RWPE2 (cell line): ENCODE measurements around the gene PRKG1.

Experiments used
- ATAC-seq: fragments of 200-7000 bp; cut with Tn5 transposase; 3 replicates; pipeline ENCODE4 v1.9.1; 2021; ENCODE audit warnings: low read depth
- DNase-seq: peaks from one replicate; pipeline ENCODE4 v3.0.0-alpha.2; 2020; ENCODE audit warnings: low spot score
- H3K27ac ChIP-seq: fragments of 450-650 bp; 2 replicates; pipeline ENCODE4 v1.5.1; 2017; ENCODE audit warnings: mild to moderate bottlenecking; ENCODE audit not compliant: poor library complexity, severe bottlenecking
- H3K27me3 ChIP-seq: fragments of 250-450 bp; sonication (Bioruptor Pico); 2 replicates; pipeline ENCODE4 v1.5.1; 2021; ENCODE audit warnings: mild to moderate bottlenecking, moderate library complexity; ENCODE audit not compliant: insufficient read depth, poor library complexity, severe bottlenecking
- H3K36me3 ChIP-seq: fragments of 250-450 bp; sonication (Bioruptor Pico); 2 replicates; pipeline ENCODE4 v1.5.1; 2020; ENCODE audit warnings: low read depth, mild to moderate bottlenecking, moderate library complexity
- H3K4me1 ChIP-seq: fragments of 250-450 bp; sonication (Bioruptor Pico); 2 replicates; pipeline ENCODE4 v1.5.1; 2021; ENCODE audit warnings: mild to moderate bottlenecking, moderate library complexity; ENCODE audit not compliant: insufficient read depth, poor library complexity, severe bottlenecking
- H3K4me3 ChIP-seq: fragments of 250-450 bp; sonication (Bioruptor Pico); 2 replicates; pipeline ENCODE4 v1.5.1; 2021; ENCODE audit warnings: mild to moderate bottlenecking, moderate library complexity; ENCODE audit not compliant: severe bottlenecking
- H3K9me3 ChIP-seq: fragments of 250-450 bp; sonication (Bioruptor Pico); 2 replicates; pipeline ENCODE4 v1.5.1; 2021; ENCODE audit warnings: mild to moderate bottlenecking, moderate library complexity; ENCODE audit not compliant: severe bottlenecking
- TF ChIP-seq, protein P1 (sequence below): fragments of 450-650 bp; IDR thresholded peaks from one replicate; pipeline ENCODE4 v1.5.1; 2017; ENCODE audit warnings: mild to moderate bottlenecking, moderate library complexity; ENCODE audit not compliant: poor library complexity, severe bottlenecking

Gene PRKG1

DNA sequence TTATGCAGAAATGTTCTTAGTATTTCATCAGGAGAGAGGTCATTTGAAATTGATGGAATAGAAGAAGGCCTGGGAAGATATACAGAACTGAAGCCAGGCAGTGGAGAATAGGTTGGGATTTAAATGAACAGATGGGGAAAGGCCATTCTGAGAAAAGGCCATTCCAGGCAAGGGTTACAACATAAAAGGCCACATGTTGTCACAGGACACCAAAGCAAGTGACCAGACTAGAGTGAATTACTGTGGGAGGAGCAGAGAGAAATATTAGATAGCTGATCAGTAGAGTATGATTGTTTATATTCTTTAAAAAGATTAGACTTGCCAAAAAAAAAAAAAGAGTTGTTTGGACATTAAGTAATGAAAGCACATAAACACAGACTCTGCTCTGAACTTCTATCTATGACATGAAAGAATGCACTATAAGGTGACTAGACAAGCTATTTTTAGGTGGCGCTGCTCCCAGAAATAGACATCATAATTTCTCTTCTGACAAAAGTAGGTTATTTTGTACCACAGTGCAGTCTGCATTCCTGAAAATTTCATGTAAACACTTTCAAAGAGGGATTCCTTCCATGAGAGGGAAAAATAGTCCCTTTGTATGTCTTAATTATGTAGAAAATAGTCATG, 1184.6 kb downstream of the PRKG1 start:
- Histone ChIP-seq H3K27ac (no peak overlapping the region), H3K27me3 (no peaks in the 10 kb centered on the region), H3K4me3 (no peak overlapping the region), H3K9me3 (no peaks in the 10 kb centered on the region), H3K36me3 (no peaks in the 10 kb centered on the region), H3K4me1 (no peaks in the 10 kb centered on the region)
- ATAC-seq (no peak), DNase-seq (no peak)
- TF ChIP-seq, protein P1, sequence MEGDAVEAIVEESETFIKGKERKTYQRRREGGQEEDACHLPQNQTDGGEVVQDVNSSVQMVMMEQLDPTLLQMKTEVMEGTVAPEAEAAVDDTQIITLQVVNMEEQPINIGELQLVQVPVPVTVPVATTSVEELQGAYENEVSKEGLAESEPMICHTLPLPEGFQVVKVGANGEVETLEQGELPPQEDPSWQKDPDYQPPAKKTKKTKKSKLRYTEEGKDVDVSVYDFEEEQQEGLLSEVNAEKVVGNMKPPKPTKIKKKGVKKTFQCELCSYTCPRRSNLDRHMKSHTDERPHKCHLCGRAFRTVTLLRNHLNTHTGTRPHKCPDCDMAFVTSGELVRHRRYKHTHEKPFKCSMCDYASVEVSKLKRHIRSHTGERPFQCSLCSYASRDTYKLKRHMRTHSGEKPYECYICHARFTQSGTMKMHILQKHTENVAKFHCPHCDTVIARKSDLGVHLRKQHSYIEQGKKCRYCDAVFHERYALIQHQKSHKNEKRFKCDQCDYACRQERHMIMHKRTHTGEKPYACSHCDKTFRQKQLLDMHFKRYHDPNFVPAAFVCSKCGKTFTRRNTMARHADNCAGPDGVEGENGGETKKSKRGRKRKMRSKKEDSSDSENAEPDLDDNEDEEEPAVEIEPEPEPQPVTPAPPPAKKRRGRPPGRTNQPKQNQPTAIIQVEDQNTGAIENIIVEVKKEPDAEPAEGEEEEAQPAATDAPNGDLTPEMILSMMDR, result no peak

DNA sequence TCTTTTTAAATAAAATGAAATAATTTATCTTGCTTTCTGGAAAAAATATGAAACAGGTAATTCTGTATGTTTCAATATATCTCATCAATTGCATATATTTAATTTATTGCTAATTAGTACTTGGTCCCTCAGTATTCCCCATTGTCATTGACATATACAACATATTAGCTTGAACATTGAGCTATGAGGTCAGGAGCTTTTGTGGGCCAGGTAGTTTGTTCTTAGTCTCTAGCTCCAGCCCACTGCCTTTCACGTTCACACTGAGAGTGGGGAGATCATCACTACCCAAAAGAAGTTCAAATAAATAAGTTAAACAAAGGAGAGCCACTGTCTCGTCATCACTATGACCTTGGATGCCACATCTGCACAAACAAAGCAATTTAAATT, 1185.1 kb downstream of the PRKG1 start:
- H3K4me3 ChIP-seq, result no peak overlapping the region

DNA sequence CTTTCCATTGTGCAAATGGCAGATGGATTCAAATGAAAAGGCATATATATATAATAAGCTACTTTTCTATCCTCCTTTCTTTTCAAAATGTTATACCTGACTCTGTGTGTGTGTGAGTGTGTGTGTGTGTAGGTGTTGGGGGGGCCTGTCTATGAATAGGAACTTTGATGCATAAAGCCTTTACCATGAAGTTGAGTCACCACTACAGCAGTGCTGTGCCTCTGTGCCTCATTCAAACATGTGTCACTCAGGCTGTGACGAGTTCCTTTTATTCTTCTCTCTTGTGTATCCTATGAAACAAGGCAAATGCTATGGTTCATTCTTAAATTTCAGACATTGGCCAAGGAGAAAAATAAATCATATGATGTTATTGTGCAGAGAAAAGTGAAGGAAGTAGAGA, 1187.1 kb downstream of the PRKG1 start:
- DNase-seq (no peak), ATAC-seq (no peak)
- H3K4me3 ChIP-seq, result no peak overlapping the region
- no peak overlapping the region for H3K27ac ChIP-seq
- H3K36me3 ChIP-seq, result no peaks in the 10 kb centered on the region
- H3K4me1 ChIP-seq, result no peaks in the 10 kb centered on the region
- H3K27me3 ChIP-seq, result no peaks in the 10 kb centered on the region
- TF ChIP-seq, protein P1, result no peak
- H3K9me3 ChIP-seq, result no peaks in the 10 kb centered on the region

More for the DNA sequence above, 1185.1 kb downstream of the PRKG1 start:
- Histone ChIP-seq H3K36me3 (no peaks in the 10 kb centered on the region), H3K4me1 (no peaks in the 10 kb centered on the region), H3K9me3 (no peaks in the 10 kb centered on the region), H3K27me3 (no peaks in the 10 kb centered on the region), H3K27ac (no peak overlapping the region)
- no peak for DNase-seq
- TF ChIP-seq, protein P1, result no peak
- no peak for ATAC-seq

DNA sequence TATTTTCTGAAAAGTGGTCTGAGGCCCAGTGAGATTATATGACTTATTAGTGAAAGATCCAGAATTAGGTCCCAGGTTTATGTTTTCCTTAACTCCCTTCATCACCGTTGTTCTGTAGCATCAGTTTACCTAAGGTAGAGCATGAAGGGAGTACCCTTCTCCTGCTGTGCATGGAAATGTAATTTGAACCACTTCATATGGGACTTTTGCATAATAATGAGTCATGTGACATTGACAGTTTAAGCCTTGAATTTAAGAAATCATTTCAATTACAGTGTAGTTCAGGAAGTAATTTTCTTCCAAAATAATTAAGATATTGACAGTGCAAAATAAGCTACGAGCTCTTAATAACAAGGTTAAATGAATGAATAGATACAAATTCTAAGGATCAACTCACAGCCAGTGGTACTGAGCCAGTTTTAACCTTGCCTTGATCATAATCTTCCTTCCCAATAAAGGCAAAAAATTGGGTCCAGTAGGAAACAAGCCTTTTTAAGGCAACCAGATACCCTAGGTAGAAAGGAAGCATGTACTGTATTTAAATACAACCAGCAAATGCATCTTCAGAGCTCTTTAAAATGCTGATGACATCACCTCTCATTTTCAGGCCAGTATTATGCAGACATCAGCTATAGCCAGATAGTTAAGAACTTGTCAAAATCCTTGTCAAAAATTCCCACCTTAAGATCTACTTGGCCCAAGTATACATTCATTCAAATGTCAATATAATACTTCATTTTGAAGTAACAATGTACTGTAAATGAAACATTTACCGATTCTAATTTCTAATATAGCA, 1191.0 kb downstream of the PRKG1 start:
- TF ChIP-seq, protein P1, result no peak
- Histone ChIP-seq H3K9me3 (no peaks in the 10 kb centered on the region), H3K27me3 (no peaks in the 10 kb centered on the region), H3K36me3 (no peaks in the 10 kb centered on the region), H3K4me1 (no peaks in the 10 kb centered on the region), H3K4me3 (no peak overlapping the region), H3K27ac (no peak overlapping the region)
- ATAC-seq, result no peak
- DNase-seq, result no peak

DNA sequence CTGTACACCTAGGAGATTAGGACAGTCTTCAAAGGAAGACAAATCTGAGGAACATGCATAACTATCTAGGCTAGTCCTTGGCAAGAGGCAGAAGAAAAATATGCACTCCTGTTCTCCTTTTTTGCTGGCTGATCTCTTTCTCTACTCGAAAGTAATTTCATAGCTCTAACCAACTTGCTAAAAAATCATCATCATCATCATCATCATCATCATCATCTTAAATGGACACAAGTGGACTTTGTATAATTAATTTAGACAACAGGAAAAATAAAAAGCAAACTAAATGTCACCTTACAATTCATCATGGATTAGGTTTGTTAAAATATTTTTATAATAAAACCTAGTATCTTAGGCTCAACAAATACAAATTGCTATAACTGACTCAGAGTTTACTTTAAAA, 1192.6 kb downstream of the PRKG1 start:
- ATAC-seq (no peak), DNase-seq (no peak)
- no peak overlapping the region for H3K4me3 ChIP-seq
- H3K27ac ChIP-seq, result no peak overlapping the region
- TF ChIP-seq, protein P1, result no peak
- no peaks in the 10 kb centered on the region for H3K27me3 ChIP-seq
- H3K4me1 ChIP-seq, result no peaks in the 10 kb centered on the region
- H3K36me3 ChIP-seq, result no peaks in the 10 kb centered on the region
- no peaks in the 10 kb centered on the region for H3K9me3 ChIP-seq
